Spleen (tissue), 11 donors: ENCODE measurements around the gene NLGN1. TPM values are rescaled to one million over a fixed set of nuclear protein-coding genes. Genes with fewer than 3 reads are reported as not detected.
"Not testable (repeated sequence)": the region's sequence is repeated elsewhere in the genome, so short reads cannot be mapped to it uniquely, and the experiment has no call there.

Source experiments
- DNase-seq: peaks from one replicate; pipeline ENCODE4 v3.0.0-alpha.2; 2020
- H3K27ac ChIP-seq, 8 donors: fragments of 200-600 bp; sonication (generic) in 7 of 8; 1 replicate in 4 of 8; 2 replicates in 4 of 8; pipeline versions ENCODE4 v1.5.0 to v1.8.0; 2016 to 2021; ENCODE audit warnings: inconsistent platforms in 4 of 8, mild to moderate bottlenecking in 4 of 8, moderate library complexity in 1 of 8
- H3K27me3 ChIP-seq, 7 donors: fragments of 200-600 bp; sonication (generic) in 6 of 7; replicated peaks in 1 of 7; 1 replicate in 4 of 7; 2 replicates in 3 of 7; pipeline versions ENCODE4 v1.5.0 to v1.8.0; 2016 to 2021; ENCODE audit warnings: inconsistent platforms in 3 of 7, mild to moderate bottlenecking in 1 of 7
- H3K36me3 ChIP-seq, 6 donors: fragments of 200-600 bp; sonication (generic) in 5 of 6; 1 replicate in 4 of 6; 2 replicates in 2 of 6; pipeline versions ENCODE4 v1.5.0 to v1.8.0; 2016 to 2021; ENCODE audit warnings: inconsistent platforms in 2 of 6
- H3K4me1 ChIP-seq, 6 donors: fragments of 200-600 bp; sonication (generic) in 5 of 6; 1 replicate in 3 of 6; 2 replicates in 3 of 6; pipeline versions ENCODE4 v1.5.0 to v1.8.0; 2016 to 2021; ENCODE audit warnings: inconsistent platforms in 3 of 6
- H3K4me3 ChIP-seq, 8 donors: fragments of 200-600 bp; sonication (generic) in 7 of 8; 1 replicate in 4 of 8; 2 replicates in 4 of 8; pipeline versions ENCODE4 v1.5.0 to v1.8.0; 2016 to 2021; ENCODE audit warnings: inconsistent platforms in 4 of 8, mild to moderate bottlenecking in 4 of 8, moderate library complexity in 2 of 8
- H3K9me3 ChIP-seq, 8 donors: fragments of 200-600 bp; sonication (generic) in 7 of 8; 1 replicate in 4 of 8; 2 replicates in 4 of 8; pipeline versions ENCODE4 v1.5.0 to v1.8.0; 2016 to 2021; ENCODE audit warnings: inconsistent platforms in 4 of 8
- CTCF ChIP-seq, 11 experiments: fragments of 200-600 bp in 7 of 11; fragments of 450-650 bp in 4 of 11; sonication (generic) in 4 of 11; IDR thresholded peaks in 8 of 11; conservative IDR thresholded peaks in 3 of 11; 1 replicate in 7 of 11; 2 replicates in 4 of 11; pipeline versions ENCODE4 v1.4.0 to v1.8.0; 2016 to 2021; ENCODE audit warnings: antibody characterized with exemption in 11 of 11, inconsistent platforms in 4 of 11, mild to moderate bottlenecking in 1 of 11
- POLR2A ChIP-seq, 3 donors: fragments of 450-650 bp; IDR thresholded peaks; one replicate each; pipeline ENCODE4 v1.5.1; 2017; ENCODE audit warnings: antibody characterized with exemption in 3 of 3, mild to moderate bottlenecking in 1 of 3
- POLR2AphosphoS5 ChIP-seq, 3 donors: sonication (generic); formaldehyde crosslinking; IDR thresholded peaks; one replicate each; pipeline ENCODE4 v1.5.1; 2017; ENCODE audit warnings: antibody characterized with exemption in 3 of 3
- WGBS, 5 donors: extraction: QIAGEN DNeasy Blood & Tissue Kit in 3 of 5; methylation state at CpG; one replicate each; pipeline versions ENCODE4 v1.1.5 to v1.1.7; 2013 to 2018; 5-methylcytosine and 5-hydroxymethylcytosine counted together
- intact Hi-C: fragments of 100-400 bp; cut with DNase I; formaldehyde crosslinking; loops from one replicate; pipeline ENCODE4 v1.15.0; 2023; ENCODE audit warnings: low total_unique reads
- polyA plus RNA-seq, 3 donors: library from polyadenylated mRNA; stranded (reverse); fragments of 200-250 nt; gene quantifications; one replicate each; pipeline ENCODE4 v1.2.1, GENCODE V29; 2013
- total RNA-seq, 7 donors: library from RNA; depleted of rRNA in 3 of 7; stranded (reverse); fragments of >200 nt in 3 of 7; fragmentation: NEBNext Ultra II Directional in 4 of 7; extraction: Animal tissue kit (Norgen Biotek cat#: 25700) in 4 of 7; gene quantifications; one replicate each; pipeline versions ENCODE4 v1.1.0 to v1.2.1, GENCODE V29; 2016 to 2021
- donor health status: healthy with polysubstance abuse.
- donor health status: DM: no; HTN: no; CAD: no; lungs with moderate emphysema.
- donor health status: DM: no; HTN: no; CAD: no.
- donor health status: Bipolar disorder and iron deficiency.
- donor health status: healthy.
- donor health status: DM: no; HTN: no; CAD: no.
- donor health status: DM: yes; HTN: yes; CAD: no.

NLGN1 gene
- total and polyA plus RNA-seq, 10 donors, result 0.03 to 0.13 (median 0.03) TPM; not detected in 7

GRCh38 chr3:174229916-174230315 lies 832.4 kb downstream of the NLGN1 start:
- no peaks in the 10 kb centered on the region for H3K4me1 ChIP-seq
- no peaks in the 10 kb centered on the region for H3K27me3 ChIP-seq
- H3K4me3 ChIP-seq, result no peak overlapping the region
- no peaks in the 10 kb centered on the region for H3K9me3 ChIP-seq
- WGBS, 5 donors, result 59 to 82% (median 74%) methylated on average over 2 of the region's 2 CpGs
- no peak for TF ChIP-seq POLR2A (IDR thresholded peaks at IDR 0.05)
- no peak for TF ChIP-seq POLR2AphosphoS5 (IDR thresholded peaks at IDR 0.05)
- no peak for TF ChIP-seq CTCF (IDR thresholded peaks at IDR 0.05 in 8 of 11, conservative IDR thresholded peaks at IDR 0.05 in 3 of 11)
- DNase-seq, result no peak
- H3K36me3 ChIP-seq, result no peaks in the 10 kb centered on the region
- H3K27ac ChIP-seq, result no peak overlapping the region
- intact Hi-C loops, result no loop called here

- WGBS, 5 donors, result 83 to 90% (median 86%) methylated on average over 9 to 10 of the region's 10 CpGs
These were observed 834.6 kb downstream of the NLGN1 start for GRCh38 chr3:174232028-174232657.

GRCh38 chr3:174232658-174233429 lies 835.3 kb downstream of the NLGN1 start:
- intact Hi-C loops, result no loop called here
- no peak for TF ChIP-seq CTCF (IDR thresholded peaks at IDR 0.05 in 8 of 11, conservative IDR thresholded peaks at IDR 0.05 in 3 of 11)
- no peak for TF ChIP-seq POLR2AphosphoS5 (IDR thresholded peaks at IDR 0.05)
- TF ChIP-seq POLR2A (IDR thresholded peaks at IDR 0.05), result no peak

More at GRCh38 chr3:174232028-174232657, 834.6 kb downstream of the NLGN1 start:
- H3K4me3 ChIP-seq, intact Hi-C loops, H3K4me1 ChIP-seq, H3K27me3 ChIP-seq, H3K36me3 ChIP-seq, DNase-seq, H3K27ac ChIP-seq, H3K9me3 ChIP-seq: not testable (repeated sequence)

GRCh38 chr3:174233511-174233910 lies 836.0 kb downstream of the NLGN1 start:
- Histone ChIP-seq H3K4me3 (no peak overlapping the region), H3K27ac (no peak overlapping the region), H3K27me3 (no peaks in the 10 kb centered on the region), H3K36me3 (no peaks in the 10 kb centered on the region), H3K9me3 (no peaks in the 10 kb centered on the region), H3K4me1 (no peaks in the 10 kb centered on the region)
- intact Hi-C loops, result no loop called here
- no peak for DNase-seq
- WGBS, 5 donors, result 79 to 91% (median 83%) methylated on average over 2 of the region's 2 CpGs
- no peak for TF ChIP-seq CTCF (IDR thresholded peaks at IDR 0.05 in 8 of 11, conservative IDR thresholded peaks at IDR 0.05 in 3 of 11)
- no peak for TF ChIP-seq POLR2A (IDR thresholded peaks at IDR 0.05)
- TF ChIP-seq POLR2AphosphoS5 (IDR thresholded peaks at IDR 0.05), result no peak

More at GRCh38 chr3:174232658-174233429, 835.3 kb downstream of the NLGN1 start:
- Histone ChIP-seq H3K27ac (no peak overlapping the region), H3K36me3 (no peaks in the 10 kb centered on the region), H3K27me3 (no peaks in the 10 kb centered on the region), H3K9me3 (no peaks in the 10 kb centered on the region), H3K4me3 (no peak overlapping the region), H3K4me1 (no peaks in the 10 kb centered on the region)
- no peak for DNase-seq
- WGBS, 5 donors, result 85 to 95% (median 88%) methylated on average over 12 of the region's 12 CpGs
